ENCODE data around the gene BBOF1.

- TF ChIP-seq POLR2A (IDR thresholded peaks at IDR 0.05; ENCODE audit: borderline replicate concordance, extremely low read depth, insufficient read depth, insufficient read length): no peak
- no peak for TF ChIP-seq CTCF (IDR thresholded peaks at IDR 0.05 in 2 of 3, conservative IDR thresholded peaks at IDR 0.05 in 1 of 3; ENCODE audit: borderline replicate concordance in 1 of 3, insufficient read depth in 1 of 3, low read depth in 2 of 3, low read length in 2 of 3)
- no peak for TF ChIP-seq SRF (IDR thresholded peaks at IDR 0.05; ENCODE audit: low read depth)
- no peak for TF ChIP-seq YY1 (IDR thresholded peaks at IDR 0.05; ENCODE audit: extremely low read depth, insufficient replicate concordance, low read depth, low read length)
- TF ChIP-seq POLR2AphosphoS5 (IDR thresholded peaks at IDR 0.05; ENCODE audit: low read depth, low read length): no peak
- TF ChIP-seq REST (IDR thresholded peaks at IDR 0.05; ENCODE audit: low read depth): no peak
These were observed 23.2 kb upstream of the BBOF1 start for GRCh38 chr14:73995977-73996378.
